Measurements from ENCODE around the gene BRD9.

BRD9 gene

GRCh38 chr5:903756-904096, 11.1 kb upstream of the BRD9 start:
- H3K9me3 ChIP-seq (ENCODE audit: control insufficient read depth, insufficient read depth, low read length), result no peaks in the 10 kb centered on the region
- TF ChIP-seq CTCF (IDR thresholded peaks at IDR 0.05; ENCODE audit: low read depth, low read length, poor library complexity, severe bottlenecking) (no peak), EZH2phosphoT487 (IDR thresholded peaks at IDR 0.05; ENCODE audit: borderline replicate concordance, low read length) (no peak)
- no peaks in the 10 kb centered on the region for H3K79me2 ChIP-seq (ENCODE audit: control insufficient read depth, low read length)
- no peaks in the 10 kb centered on the region for H3K4me1 ChIP-seq (ENCODE audit: control insufficient read depth, low read length)
- no peak overlapping the region for H3K4me2 ChIP-seq (ENCODE audit: low read length)
- H3K9me2 ChIP-seq (replicated peaks; ENCODE audit: control insufficient read depth, low read length), result no peaks in the 10 kb centered on the region
- no peaks in the 10 kb centered on the region for H4K20me1 ChIP-seq (ENCODE audit: control insufficient read depth, insufficient read depth, low read depth, low read length)
- peaks cover 79% of the 10 kb centered on the region for H3K36me3 ChIP-seq (ENCODE audit: control insufficient read depth, low read length)
- no peaks in the 10 kb centered on the region for H3F3A ChIP-seq (ENCODE audit: control insufficient read depth, insufficient read depth)
- no peaks in the 10 kb centered on the region for H3K27me3 ChIP-seq (ENCODE audit: control insufficient read depth, low read length)
- no peak overlapping the region for H3K4me3 ChIP-seq (ENCODE audit: low read length)
- H3K27ac ChIP-seq (ENCODE audit: low read depth, low read length), result no peak overlapping the region

- Histone ChIP-seq H3K4me2 (ENCODE audit: low read length) (no peak overlapping the region), H3K9me2 (replicated peaks; ENCODE audit: control insufficient read depth, low read length) (no peaks in the 10 kb centered on the region), H3K9me3 (ENCODE audit: control insufficient read depth, insufficient read depth, low read length) (no peaks in the 10 kb centered on the region), H3K4me3 (ENCODE audit: low read length) (no peak overlapping the region), H3K36me3 (ENCODE audit: control insufficient read depth, low read length) (peaks cover 68% of the 10 kb centered on the region), H3K27me3 (ENCODE audit: control insufficient read depth, low read length) (no peaks in the 10 kb centered on the region), H3K27ac (ENCODE audit: low read depth, low read length) (no peak overlapping the region), H4K20me1 (ENCODE audit: control insufficient read depth, insufficient read depth, low read depth, low read length) (no peaks in the 10 kb centered on the region), H3K79me2 (ENCODE audit: control insufficient read depth, low read length) (no peaks in the 10 kb centered on the region), H3F3A (ENCODE audit: control insufficient read depth, insufficient read depth) (no peaks in the 10 kb centered on the region), H3K4me1 (ENCODE audit: control insufficient read depth, low read length) (no peaks in the 10 kb centered on the region)
- TF ChIP-seq EZH2phosphoT487 (IDR thresholded peaks at IDR 0.05; ENCODE audit: borderline replicate concordance, low read length) (no peak), CTCF (IDR thresholded peaks at IDR 0.05; ENCODE audit: low read depth, low read length, poor library complexity, severe bottlenecking) (no peak)
Measured at GRCh38 chr5:902129-902916, 9.7 kb upstream of the BRD9 start.

GRCh38 chr5:900781-901180, 8.2 kb upstream of the BRD9 start:
- no peaks in the 10 kb centered on the region for H3K27me3 ChIP-seq (ENCODE audit: control insufficient read depth, low read length)
- H3K4me3 ChIP-seq (ENCODE audit: low read length), result no peak overlapping the region
- no peaks in the 10 kb centered on the region for H3K9me2 ChIP-seq (replicated peaks; ENCODE audit: control insufficient read depth, low read length)
- no peaks in the 10 kb centered on the region for H3K4me1 ChIP-seq (ENCODE audit: control insufficient read depth, low read length)
- TF ChIP-seq CTCF (IDR thresholded peaks at IDR 0.05; ENCODE audit: low read depth, low read length, poor library complexity, severe bottlenecking) (no peak), EZH2phosphoT487 (IDR thresholded peaks at IDR 0.05; ENCODE audit: borderline replicate concordance, low read length) (no peak)
- no peak overlapping the region for H3K27ac ChIP-seq (ENCODE audit: low read depth, low read length)
- H3K79me2 ChIP-seq (ENCODE audit: control insufficient read depth, low read length), result peaks cover 12% of the 10 kb centered on the region
- no peaks in the 10 kb centered on the region for H4K20me1 ChIP-seq (ENCODE audit: control insufficient read depth, insufficient read depth, low read depth, low read length)
- no peak overlapping the region for H3K4me2 ChIP-seq (ENCODE audit: low read length)
- peaks cover 66% of the 10 kb centered on the region for H3K36me3 ChIP-seq (ENCODE audit: control insufficient read depth, low read length)
- H3K9me3 ChIP-seq (ENCODE audit: control insufficient read depth, insufficient read depth, low read length), result no peaks in the 10 kb centered on the region
- H3F3A ChIP-seq (ENCODE audit: control insufficient read depth, insufficient read depth), result no peaks in the 10 kb centered on the region
